ENCODE results near the gene GLOD5.
"Not testable (repeated sequence)": the region's sequence is repeated elsewhere in the genome, so short reads cannot be mapped to it uniquely, and the experiment has no call there.

Gene GLOD5

GRCh38 chrX:48813644-48814043, 52.1 kb downstream of the GLOD5 start:
- H3K4me3 ChIP-seq (ENCODE audit: low read depth, low read length), result no peak overlapping the region
- TF ChIP-seq CTCF (IDR thresholded peaks at IDR 0.05; ENCODE audit: low read depth, low read length), result no peak
- in situ Hi-C loops (cut with HindIII; ENCODE audit: low sequenced_read_pairs), result no loop called here
- DNase-seq (ENCODE audit: low read depth, low spot score), result no peak

GRCh38 chrX:48814722-48815121, 53.2 kb downstream of the GLOD5 start:
- no peak overlapping the region for H3K4me3 ChIP-seq (ENCODE audit: low read depth, low read length)
- in situ Hi-C loops (cut with HindIII; ENCODE audit: low sequenced_read_pairs), result no loop called here
- no peak for DNase-seq (ENCODE audit: low read depth, low spot score)
- TF ChIP-seq CTCF (IDR thresholded peaks at IDR 0.05; ENCODE audit: low read depth, low read length), result no peak

GRCh38 chrX:48815266-48815665, 53.7 kb downstream of the GLOD5 start:
- no peak for DNase-seq (ENCODE audit: low read depth, low spot score)
- in situ Hi-C loops (cut with HindIII; ENCODE audit: low sequenced_read_pairs), result no loop called here
- TF ChIP-seq CTCF (IDR thresholded peaks at IDR 0.05; ENCODE audit: low read depth, low read length), result no peak
- no peak overlapping the region for H3K4me3 ChIP-seq (ENCODE audit: low read depth, low read length)

- no peak for TF ChIP-seq CTCF (IDR thresholded peaks at IDR 0.05; ENCODE audit: low read depth, low read length)
- in situ Hi-C loops (cut with HindIII; ENCODE audit: low sequenced_read_pairs), result no loop called here
These were observed 54.7 kb downstream of the GLOD5 start for GRCh38 chrX:48816014-48816810.

GRCh38 chrX:48818098-48818497, 56.6 kb downstream of the GLOD5 start:
- no peak for DNase-seq (ENCODE audit: low read depth, low spot score)
- no peak for TF ChIP-seq CTCF (IDR thresholded peaks at IDR 0.05; ENCODE audit: low read depth, low read length)
- in situ Hi-C loops (cut with HindIII; ENCODE audit: low sequenced_read_pairs), result no loop called here
- no peak overlapping the region for H3K4me3 ChIP-seq (ENCODE audit: low read depth, low read length)

More at GRCh38 chrX:48816014-48816810, 54.7 kb downstream of the GLOD5 start:
- no peak overlapping the region for H3K4me3 ChIP-seq (ENCODE audit: low read depth, low read length)
- DNase-seq (ENCODE audit: low read depth, low spot score), result no peak

GRCh38 chrX:48818866-48819265, 57.3 kb downstream of the GLOD5 start:
- DNase-seq (ENCODE audit: low read depth, low spot score), result no peak
- in situ Hi-C loops (cut with HindIII; ENCODE audit: low sequenced_read_pairs), result no loop called here
- no peak overlapping the region for H3K4me3 ChIP-seq (ENCODE audit: low read depth, low read length)
- no peak for TF ChIP-seq CTCF (IDR thresholded peaks at IDR 0.05; ENCODE audit: low read depth, low read length)

- DNase-seq (ENCODE audit: low read depth, low spot score); in situ Hi-C loops (cut with HindIII; ENCODE audit: low sequenced_read_pairs); H3K4me3 ChIP-seq (ENCODE audit: low read depth, low read length): not testable (repeated sequence)
These were observed 57.8 kb downstream of the GLOD5 start for GRCh38 chrX:48819394-48819793.

Measured in astrocyte of the spinal cord (primary cell).